Medulla oblongata (tissue), 1 donor: ENCODE measurements around the gene SASH1.

Experiments
- DNase-seq: peaks from one replicate; pipeline ENCODE4 v3.0.0-alpha.2; 2015; ENCODE audit errors: extremely low spot score

Gene SASH1

GRCh38 chr6:148495029-148495428 lies 152.4 kb downstream of the SASH1 start:
- no peak for DNase-seq

GRCh38 chr6:148497257-148497656 lies 154.6 kb downstream of the SASH1 start:
- DNase-seq: no peak

- no peak for DNase-seq
These were observed 155.1 kb downstream of the SASH1 start for GRCh38 chr6:148497717-148498116.

- DNase-seq: no peak
These were observed 157.8 kb downstream of the SASH1 start for GRCh38 chr6:148500402-148500801.

GRCh38 chr6:148501178-148501590 lies 158.5 kb downstream of the SASH1 start:
- DNase-seq: no peak

GRCh38 chr6:148502083-148502772 lies 159.6 kb downstream of the SASH1 start:
- DNase-seq: no peak

- no peak for DNase-seq
These were observed 160.1 kb downstream of the SASH1 start for GRCh38 chr6:148502773-148503135.

GRCh38 chr6:148503703-148504102 lies 161.1 kb downstream of the SASH1 start:
- no peak for DNase-seq

GRCh38 chr6:148507774-148508173 lies 165.1 kb downstream of the SASH1 start:
- no peak for DNase-seq

GRCh38 chr6:148508401-148509041 lies 165.9 kb downstream of the SASH1 start:
- peak; percentile 70 for DNase-seq

GRCh38 chr6:148509119-148509799 lies 166.6 kb downstream of the SASH1 start:
- no peak for DNase-seq

- DNase-seq: no peak
These were observed 167.4 kb downstream of the SASH1 start for GRCh38 chr6:148509800-148510581.

GRCh38 chr6:148513145-148514071 lies 170.8 kb downstream of the SASH1 start:
- DNase-seq: no peak

GRCh38 chr6:148514091-148514845 lies 171.6 kb downstream of the SASH1 start:
- DNase-seq: no peak

- no peak for DNase-seq
These were observed 173.6 kb downstream of the SASH1 start for GRCh38 chr6:148516217-148516616.

- DNase-seq: no peak
These were observed 174.0 kb downstream of the SASH1 start for GRCh38 chr6:148516617-148517016.

GRCh38 chr6:148517470-148517869 lies 174.8 kb downstream of the SASH1 start:
- no peak for DNase-seq

GRCh38 chr6:148518511-148519156 lies 176.0 kb downstream of the SASH1 start:
- DNase-seq: no peak

GRCh38 chr6:148520109-148520841 lies 177.6 kb downstream of the SASH1 start:
- DNase-seq: no peak
